Karpas-422 (cell line): Measurements from ENCODE around the gene MAMLD1. TPM values are rescaled to one million over a fixed set of nuclear protein-coding genes. Genes with fewer than 3 reads are reported as not detected.

Experiments
- DNase-seq: peaks from one replicate; pipeline ENCODE4 v3.0.0-alpha.2; 2015
- H2AFZ ChIP-seq: fragments of 200-600 bp; sonication (generic); 2 replicates; pipeline ENCODE4 v1.6.1; 2014; ENCODE audit warnings: antibody characterized with exemption, low read length, mixed read lengths
- H3K27ac ChIP-seq: fragments of 200-600 bp; sonication (generic); 2 replicates; pipeline ENCODE4 v1.5.1; 2014; ENCODE audit warnings: mild to moderate bottlenecking, low read length, moderate library complexity
- H3K27me3 ChIP-seq: fragments of 200-600 bp; sonication (generic); 2 replicates; pipeline ENCODE4 v1.6.1; 2014; ENCODE audit warnings: low read length, mixed read lengths
- H3K36me3 ChIP-seq: fragments of 200-600 bp; sonication (generic); 2 replicates; pipeline ENCODE4 v1.6.1; 2014; ENCODE audit warnings: low read length, mixed read lengths; ENCODE audit not compliant: insufficient read depth
- H3K4me1 ChIP-seq: fragments of 200-600 bp; sonication (generic); 2 replicates; pipeline ENCODE4 v1.6.1; 2014; ENCODE audit warnings: mild to moderate bottlenecking, low read length, mixed read lengths
- H3K4me2 ChIP-seq: fragments of 200-600 bp; sonication (generic); 2 replicates; pipeline ENCODE4 v1.6.1; 2014; ENCODE audit warnings: low read length, low read depth, mild to moderate bottlenecking; ENCODE audit not compliant: poor library complexity, severe bottlenecking
- H3K4me3 ChIP-seq: fragments of 200-600 bp; sonication (generic); 2 replicates; pipeline ENCODE4 v1.5.1; 2014; ENCODE audit warnings: mild to moderate bottlenecking, antibody characterized with exemption, low read length, mixed read lengths
- H3K79me2 ChIP-seq: fragments of 200-600 bp; sonication (generic); 2 replicates; pipeline ENCODE4 v1.6.1; 2014; ENCODE audit warnings: mild to moderate bottlenecking, low read length, mixed read lengths
- H3K9ac ChIP-seq: fragments of 200-600 bp; sonication (generic); 2 replicates; pipeline ENCODE4 v1.6.0; 2014; ENCODE audit warnings: low read length
- H3K9me2 ChIP-seq: fragments of 200-600 bp; sonication (generic), shearing (Covaris generic); replicated peaks from 2 replicates; pipeline ENCODE4 v1.6.0; 2014; ENCODE audit warnings: mild to moderate bottlenecking, low read length, moderate library complexity; ENCODE audit not compliant: insufficient read depth
- H3K9me3 ChIP-seq: fragments of 300-700, 200-600 bp; sonication (generic); 2 replicates; pipeline ENCODE4 v1.6.1; 2014; ENCODE audit warnings: low read length, mixed read lengths
- H4K20me1 ChIP-seq: fragments of 200-600 bp; sonication (generic); 2 replicates; pipeline ENCODE4 v1.6.1; 2014; ENCODE audit warnings: mild to moderate bottlenecking, antibody characterized with exemption, low read length, low read depth; ENCODE audit not compliant: insufficient read depth
- total RNA-seq: library from RNA; depleted of rRNA; stranded (reverse); fragments of >200 nt; shearing (Covaris generic); gene quantifications from 2 replicates; pipeline ENCODE4 v1.2.3, GENCODE V29; 2014; ENCODE audit warnings: low replicate concordance

The MAMLD1 gene
- total RNA-seq, 1 experiment from 2014 or later: 37.8 TPM

DNA sequence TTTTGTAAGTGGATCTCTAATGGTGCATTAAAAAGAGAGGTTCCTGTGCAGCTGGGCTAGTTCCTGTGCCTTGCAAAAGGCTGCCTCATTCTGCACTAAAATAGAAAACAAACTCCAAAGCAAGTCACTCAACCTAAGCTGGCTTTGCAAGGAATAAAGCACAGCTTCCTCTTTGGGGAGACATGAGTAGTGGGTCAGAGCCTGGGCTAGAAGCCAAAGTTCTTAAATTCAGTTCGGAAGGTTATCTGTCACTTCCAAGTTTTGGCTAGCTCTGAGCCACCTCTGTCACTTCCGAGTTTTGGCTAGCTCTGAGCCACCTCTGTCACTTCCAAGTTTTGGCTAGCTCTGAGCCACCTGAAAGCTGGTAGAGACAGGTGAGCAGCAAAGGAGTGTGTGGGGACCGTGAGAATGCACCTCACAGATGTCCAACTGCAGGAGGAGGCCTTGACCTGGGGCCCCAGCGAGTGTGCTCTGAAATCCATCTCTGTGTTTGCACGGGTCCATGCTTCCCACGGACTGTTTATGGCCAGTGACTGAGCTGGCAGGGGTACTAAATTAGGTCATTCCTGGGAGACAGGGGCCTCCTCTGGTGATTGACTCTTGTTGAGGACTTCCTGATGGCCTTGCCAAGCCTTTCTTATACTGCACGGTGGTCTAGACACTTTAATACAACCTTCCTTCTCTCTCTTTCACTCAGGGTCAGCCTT lies 36.4 kb upstream of the MAMLD1 start:
- Histone ChIP-seq H3K27me3 (no peaks in the 10 kb centered on the region), H3K36me3 (no peaks in the 10 kb centered on the region), H2AFZ (no peak overlapping the region)

DNA sequence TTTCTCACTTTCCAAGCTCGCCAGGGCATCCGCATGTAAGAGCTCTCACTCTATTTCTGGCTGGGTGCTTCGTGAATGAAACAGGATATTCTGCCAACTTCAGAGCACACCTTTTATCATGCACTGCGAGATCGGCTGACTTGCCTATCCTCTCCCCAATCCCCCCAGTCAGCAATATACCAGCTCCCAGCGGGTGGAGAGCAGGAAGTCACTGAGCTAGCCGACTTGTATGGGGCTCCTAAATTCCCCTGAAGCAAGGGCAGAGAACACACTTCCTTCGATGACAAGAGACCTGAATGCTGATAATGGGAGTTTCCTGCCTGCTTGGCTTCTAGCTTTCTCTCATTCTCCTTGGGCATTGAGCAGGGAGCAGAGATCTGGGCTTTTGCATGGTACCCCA lies 33.8 kb upstream of the MAMLD1 start:
- Histone ChIP-seq H3K4me1 (peaks cover 7% of the 10 kb centered on the region), H3K4me3 (no peak overlapping the region), H2AFZ (no peak overlapping the region), H3K79me2 (no peaks in the 10 kb centered on the region), H3K36me3 (no peaks in the 10 kb centered on the region), H3K9me2 (no peaks in the 10 kb centered on the region), H3K27ac (no peak overlapping the region), H3K9ac (no peak overlapping the region), H4K20me1 (no peaks in the 10 kb centered on the region), H3K27me3 (no peaks in the 10 kb centered on the region), H3K4me2 (no peak overlapping the region), H3K9me3 (no peaks in the 10 kb centered on the region)
- no peak for DNase-seq

More for the DNA sequence above, 36.4 kb upstream of the MAMLD1 start:
- H3K4me1 ChIP-seq: peaks cover 7% of the 10 kb centered on the region
- H3K9ac ChIP-seq: no peak overlapping the region
- no peaks in the 10 kb centered on the region for H4K20me1 ChIP-seq
- no peaks in the 10 kb centered on the region for H3K79me2 ChIP-seq
- H3K4me3 ChIP-seq: no peak overlapping the region
- DNase-seq: no peak
- no peak overlapping the region for H3K27ac ChIP-seq
- no peaks in the 10 kb centered on the region for H3K9me3 ChIP-seq
- H3K9me2 ChIP-seq: no peaks in the 10 kb centered on the region
- no peak overlapping the region for H3K4me2 ChIP-seq

DNA sequence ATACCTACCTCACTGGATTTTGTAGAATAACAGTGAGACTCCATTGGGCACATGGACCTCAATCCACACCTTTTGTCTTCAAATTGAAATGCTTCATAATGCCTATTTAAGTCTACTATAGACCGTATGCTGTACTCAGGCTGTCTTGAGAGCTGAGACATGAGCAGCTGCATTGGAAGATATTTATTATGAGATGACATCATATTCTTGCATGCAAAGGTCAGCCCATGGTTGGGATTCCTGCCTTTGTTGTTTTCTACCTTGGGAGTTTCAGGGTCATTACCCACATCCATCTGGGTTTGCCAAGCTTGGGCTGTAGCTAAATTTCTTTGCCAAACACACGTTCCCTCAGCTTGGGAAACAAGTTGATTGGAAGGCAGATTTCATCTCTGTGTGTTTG lies 33.2 kb upstream of the MAMLD1 start:
- Histone ChIP-seq H3K79me2 (no peaks in the 10 kb centered on the region), H3K9me3 (no peaks in the 10 kb centered on the region), H3K4me1 (peaks cover 7% of the 10 kb centered on the region), H3K27me3 (no peaks in the 10 kb centered on the region), H3K9ac (no peak overlapping the region), H3K27ac (no peak overlapping the region), H3K36me3 (no peaks in the 10 kb centered on the region), H3K4me2 (no peak overlapping the region), H3K9me2 (no peaks in the 10 kb centered on the region), H3K4me3 (no peak overlapping the region), H2AFZ (no peak overlapping the region), H4K20me1 (no peaks in the 10 kb centered on the region)
- DNase-seq: no peak

DNA sequence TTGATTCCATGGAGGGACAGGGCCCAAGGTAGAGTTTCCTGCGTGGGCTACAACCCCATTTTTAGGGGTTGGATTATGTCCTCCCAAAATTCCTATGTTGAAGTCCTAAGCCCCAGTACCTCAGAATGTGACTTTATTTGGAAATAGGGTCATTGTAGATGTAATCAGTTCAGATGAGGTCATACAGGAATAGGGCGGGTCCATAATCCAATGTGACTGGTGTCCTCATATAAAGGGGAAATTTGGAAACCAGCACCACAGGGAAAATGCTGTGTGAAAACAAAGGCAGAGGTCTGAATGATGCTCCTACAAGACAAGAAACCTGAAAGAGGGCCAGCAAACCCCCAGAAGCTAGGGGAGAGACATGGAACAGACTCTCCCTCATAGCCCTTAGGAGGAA lies 31.1 kb upstream of the MAMLD1 start:
- H3K9me2 ChIP-seq: no peaks in the 10 kb centered on the region
- H3K27ac ChIP-seq: no peak overlapping the region

DNA sequence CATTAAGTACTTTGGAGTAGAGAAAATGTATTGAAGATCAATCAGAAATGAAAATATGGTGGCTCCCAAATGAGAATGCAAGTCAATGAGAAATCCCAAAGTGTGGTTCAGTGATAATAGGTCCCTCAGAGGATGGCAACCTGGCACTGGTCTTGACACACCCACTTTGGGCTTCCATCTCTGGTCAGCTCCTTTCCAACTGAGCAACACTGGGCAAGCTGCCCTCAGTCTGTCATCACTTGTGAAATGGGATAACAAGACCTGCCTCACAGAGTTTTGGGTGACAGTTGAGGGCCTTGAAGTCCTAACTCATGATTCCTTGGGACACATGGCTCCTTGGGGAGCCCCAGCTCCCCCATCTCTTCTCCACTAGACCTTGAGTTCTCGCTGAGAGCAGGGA lies 29.0 kb upstream of the MAMLD1 start:
- Histone ChIP-seq H4K20me1 (no peaks in the 10 kb centered on the region), H3K27ac (no peak overlapping the region), H3K9me3 (no peaks in the 10 kb centered on the region), H3K9ac (no peak overlapping the region), H3K36me3 (no peaks in the 10 kb centered on the region), H3K4me1 (no peaks in the 10 kb centered on the region), H3K4me2 (no peak overlapping the region), H3K9me2 (no peaks in the 10 kb centered on the region), H3K4me3 (no peak overlapping the region), H3K79me2 (no peaks in the 10 kb centered on the region), H3K27me3 (no peaks in the 10 kb centered on the region), H2AFZ (no peak overlapping the region)
- no peak for DNase-seq

More for the DNA sequence above, 31.1 kb upstream of the MAMLD1 start:
- H3K27me3 ChIP-seq: no peaks in the 10 kb centered on the region
- no peaks in the 10 kb centered on the region for H4K20me1 ChIP-seq
- no peak for DNase-seq
- H3K36me3 ChIP-seq: no peaks in the 10 kb centered on the region
- no peaks in the 10 kb centered on the region for H3K79me2 ChIP-seq
- H3K4me2 ChIP-seq: no peak overlapping the region
- no peak overlapping the region for H3K9ac ChIP-seq
- H3K4me1 ChIP-seq: no peaks in the 10 kb centered on the region
- no peaks in the 10 kb centered on the region for H3K9me3 ChIP-seq
- H3K4me3 ChIP-seq: no peak overlapping the region
- no peak overlapping the region for H2AFZ ChIP-seq

DNA sequence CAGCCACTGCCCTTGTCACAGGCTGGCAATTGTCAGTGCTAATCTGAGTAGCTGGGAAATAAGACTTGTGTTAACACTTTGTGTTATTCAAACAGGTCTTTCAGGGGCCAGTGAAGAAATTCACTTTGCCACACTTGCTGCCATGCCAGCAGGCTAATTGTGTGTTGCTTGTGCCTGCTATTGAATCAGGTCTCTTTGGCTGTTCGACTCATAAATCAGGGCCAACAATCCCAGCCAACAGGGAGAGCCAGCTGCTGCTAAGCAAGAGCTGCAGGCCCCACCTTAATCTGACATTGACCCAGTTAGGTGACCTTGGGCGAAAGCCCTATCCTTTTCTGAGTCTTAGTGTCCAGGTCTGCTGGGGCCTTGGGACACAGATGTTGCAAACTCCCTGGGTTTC lies 28.1 kb upstream of the MAMLD1 start:
- H4K20me1 ChIP-seq: no peaks in the 10 kb centered on the region
- no peaks in the 10 kb centered on the region for H3K9me2 ChIP-seq
- no peaks in the 10 kb centered on the region for H3K4me1 ChIP-seq
- no peak for DNase-seq
- no peak overlapping the region for H2AFZ ChIP-seq
- H3K9ac ChIP-seq: no peak overlapping the region
- no peak overlapping the region for H3K27ac ChIP-seq
- H3K9me3 ChIP-seq: no peaks in the 10 kb centered on the region
- no peaks in the 10 kb centered on the region for H3K79me2 ChIP-seq
- no peaks in the 10 kb centered on the region for H3K36me3 ChIP-seq
- no peak overlapping the region for H3K4me2 ChIP-seq
- H3K4me3 ChIP-seq: no peak overlapping the region
- no peaks in the 10 kb centered on the region for H3K27me3 ChIP-seq

DNA sequence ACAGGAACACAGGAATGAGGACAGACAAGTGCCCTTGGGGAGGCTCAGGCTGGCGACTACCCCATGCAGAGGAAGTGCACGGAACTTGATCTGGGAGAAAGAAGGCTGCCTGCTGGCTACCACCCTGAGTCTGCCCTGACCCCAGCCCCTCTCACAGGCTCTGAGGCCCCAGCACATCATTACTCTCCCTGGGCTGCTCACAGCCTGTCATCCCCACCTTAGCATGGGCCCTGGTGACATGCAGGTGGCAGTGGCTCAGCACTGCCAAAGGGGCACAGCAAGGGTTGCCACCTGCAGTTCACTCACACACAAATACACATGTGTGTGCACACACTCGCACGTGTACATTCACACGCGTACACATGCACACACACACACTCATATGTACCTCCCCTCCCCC lies 26.1 kb upstream of the MAMLD1 start:
- Histone ChIP-seq H3K4me3 (no peak overlapping the region), H3K36me3 (no peaks in the 10 kb centered on the region), H3K9ac (no peak overlapping the region), H4K20me1 (no peaks in the 10 kb centered on the region), H3K27ac (no peak overlapping the region), H3K4me1 (no peaks in the 10 kb centered on the region), H2AFZ (no peak overlapping the region), H3K9me2 (no peaks in the 10 kb centered on the region), H3K9me3 (no peaks in the 10 kb centered on the region), H3K79me2 (no peaks in the 10 kb centered on the region), H3K27me3 (no peaks in the 10 kb centered on the region), H3K4me2 (no peak overlapping the region)
- no peak for DNase-seq

DNA sequence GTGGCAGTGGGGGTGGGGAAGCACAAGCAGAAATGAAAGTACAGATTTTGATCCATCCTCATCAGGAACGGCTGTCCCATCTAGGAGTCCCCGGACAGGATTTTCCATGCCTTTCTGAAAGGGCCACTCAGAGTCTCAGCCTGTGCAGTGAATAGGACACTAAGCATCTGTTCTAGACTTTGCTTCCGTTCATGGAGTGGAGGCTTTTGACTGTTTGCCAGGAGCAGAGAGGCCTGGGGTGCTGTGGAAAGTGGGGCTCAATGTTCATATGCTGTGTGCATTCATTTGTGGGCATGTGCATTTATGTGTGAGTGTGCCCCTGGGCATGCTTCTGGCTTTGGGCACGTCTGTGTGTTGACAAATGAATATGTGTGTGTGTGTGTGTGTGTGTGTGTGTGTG lies 25.6 kb upstream of the MAMLD1 start:
- Histone ChIP-seq H2AFZ (no peak overlapping the region), H3K27me3 (no peaks in the 10 kb centered on the region), H3K4me2 (no peak overlapping the region), H3K79me2 (no peaks in the 10 kb centered on the region), H4K20me1 (no peaks in the 10 kb centered on the region), H3K9ac (no peak overlapping the region), H3K4me3 (no peak overlapping the region), H3K4me1 (no peaks in the 10 kb centered on the region), H3K27ac (no peak overlapping the region), H3K9me2 (no peaks in the 10 kb centered on the region), H3K9me3 (no peaks in the 10 kb centered on the region), H3K36me3 (no peaks in the 10 kb centered on the region)
- DNase-seq: no peak
